Left lung (tissue), 10 donors: ENCODE measurements around the gene NFKBIZ. TPM values are rescaled to one million over a fixed set of nuclear protein-coding genes. Genes with fewer than 3 reads are reported as not detected.
A peak's percentile ranks its signal among the peaks of the same experiment; 100 is the strongest.

ENCODE experiments used
- ATAC-seq: fragments of 200-7000 bp; cut with Tn5 transposase; one replicate; pipeline ENCODE4 v1.9.1; 2020; ENCODE audit warnings: moderate library complexity
- DNase-seq, 4 donors: peaks; one replicate each; pipeline ENCODE4 v3.0.0-alpha.2; 2013 to 2020
- H3K27ac ChIP-seq, 2 donors: fragments of 200-600 bp; sonication (generic) in 1 of 2; one replicate each; pipeline versions ENCODE4 v1.5.0 to v1.8.0; 2020 to 2021
- H3K27me3 ChIP-seq, 2 donors: fragments of 200-600 bp; sonication (generic) in 1 of 2; one replicate each; pipeline versions ENCODE4 v1.5.0 to v1.8.0; 2020 to 2021
- H3K36me3 ChIP-seq, 2 donors: fragments of 200-600 bp; sonication (generic) in 1 of 2; one replicate each; pipeline versions ENCODE4 v1.5.0 to v1.8.0; 2020 to 2021
- H3K4me1 ChIP-seq, 2 donors: fragments of 200-600 bp; one replicate each; pipeline ENCODE4 v1.8.0; 2021
- H3K4me3 ChIP-seq, 2 donors: fragments of 200-600 bp; sonication (generic) in 1 of 2; one replicate each; pipeline versions ENCODE4 v1.5.0 to v1.8.0; 2020 to 2021; ENCODE audit warnings: mild to moderate bottlenecking in 1 of 2
- H3K9me3 ChIP-seq, 2 donors: fragments of 200-600 bp; sonication (generic) in 1 of 2; one replicate each; pipeline versions ENCODE4 v1.5.0 to v1.8.0; 2020 to 2021
- intact Hi-C, 2 donors: fragments of 100-400 bp; cut with DNase I; formaldehyde crosslinking; loops; one replicate each; pipeline versions ENCODE4 v1.11.2 to v1.14.2; 2022
- polyA plus RNA-seq, 6 donors: library from polyadenylated mRNA; unstranded; fragments of 120-200 nt; gene quantifications; one replicate each; pipeline ENCODE4 v1.2.1, GENCODE V29; 2013; ENCODE audit not compliant: insufficient read length in 6 of 6
- total RNA-seq, 2 donors: library from RNA; stranded (reverse); fragmentation: NEBNext Ultra II Directional; extraction: Animal tissue kit (Norgen Biotek cat#: 25700); gene quantifications; one replicate each; pipeline ENCODE4 v1.2.1, GENCODE V29; 2021
- TF ChIP-seq, protein P1 (sequence below), 2 donors: fragments of 200-600 bp; sonication (generic) in 1 of 2; IDR thresholded peaks; one replicate each; pipeline versions ENCODE4 v1.5.0 to v1.8.0; 2021; ENCODE audit warnings: antibody characterized with exemption in 2 of 2
- donor health status: DM: no; HTN: yes; CAD: no.
- donor health status: DM: no; HTN: no; CAD: no.

NFKBIZ gene
- total and polyA plus RNA-seq, 8 donors: 19.2 to 125 (median 42.6) TPM

DNA sequence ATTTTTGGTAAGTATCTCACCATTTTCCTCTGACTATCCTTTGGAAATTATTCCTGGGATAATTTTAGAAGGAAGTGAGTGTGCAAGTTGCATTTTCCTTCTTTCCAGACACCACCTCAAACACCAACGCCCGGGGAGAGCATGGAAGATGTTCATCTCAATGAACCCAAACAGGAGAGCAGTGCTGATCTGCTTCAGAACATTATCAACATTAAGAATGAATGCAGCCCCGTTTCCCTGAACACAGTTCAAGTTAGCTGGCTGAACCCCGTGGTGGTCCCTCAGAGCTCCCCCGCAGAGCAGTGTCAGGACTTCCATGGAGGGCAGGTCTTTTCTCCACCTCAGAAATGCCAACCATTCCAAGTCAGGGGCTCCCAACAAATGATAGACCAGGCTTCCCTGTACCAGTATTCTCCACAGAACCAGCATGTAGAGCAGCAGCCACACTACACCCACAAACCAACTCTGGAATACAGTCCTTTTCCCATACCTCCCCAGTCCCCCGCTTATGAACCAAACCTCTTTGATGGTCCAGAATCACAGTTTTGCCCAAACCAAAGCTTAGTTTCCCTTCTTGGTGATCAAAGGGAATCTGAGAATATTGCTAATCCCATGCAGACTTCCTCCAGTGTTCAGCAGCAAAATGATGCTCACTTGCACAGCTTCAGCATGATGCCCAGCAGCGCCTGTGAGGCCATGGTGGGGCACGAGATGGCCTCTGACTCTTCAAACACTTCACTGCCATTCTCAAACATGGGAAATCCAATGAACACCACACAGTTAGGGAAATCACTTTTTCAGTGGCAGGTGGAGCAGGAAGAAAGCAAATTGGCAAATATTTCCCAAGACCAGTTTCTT lies 3.9 kb downstream of the NFKBIZ start:
- intact Hi-C loops: no loop called here
- peak overlapping the region in 1 of 2 donors; percentile 33 for H3K27ac ChIP-seq
- H3K36me3 ChIP-seq: peaks cover 26 to 66% of the 10 kb centered on the region in 2 donors

DNA sequence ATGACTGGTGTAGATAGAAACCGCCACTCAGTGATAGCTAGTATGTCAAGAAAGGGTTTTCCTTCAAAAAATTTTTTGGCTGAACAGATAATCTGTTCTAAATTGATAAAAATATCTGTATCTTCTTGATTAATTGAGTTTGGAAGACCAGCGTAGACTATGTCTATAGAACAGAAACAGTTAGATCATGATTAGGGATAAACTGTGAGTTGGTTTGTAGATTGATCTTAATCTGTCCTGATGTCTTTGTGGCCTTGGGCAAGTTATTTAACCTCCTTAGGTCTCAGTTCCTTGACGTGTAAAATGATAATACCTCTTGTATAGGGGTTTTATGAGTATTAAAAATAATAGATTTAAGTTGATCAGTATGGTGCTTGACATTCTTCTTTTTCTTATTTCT lies 4.7 kb downstream of the NFKBIZ start:
- H3K4me3 ChIP-seq: peak overlapping the region in 1 of 2 donors; percentile 76
- peaks cover 26 to 74% of the 10 kb centered on the region in 2 donors for H3K36me3 ChIP-seq
- intact Hi-C loops: no loop called here
- peak overlapping the region in 1 of 2 donors; percentile 33 for H3K27ac ChIP-seq
- no peak for DNase-seq
- TF ChIP-seq, protein P1, sequence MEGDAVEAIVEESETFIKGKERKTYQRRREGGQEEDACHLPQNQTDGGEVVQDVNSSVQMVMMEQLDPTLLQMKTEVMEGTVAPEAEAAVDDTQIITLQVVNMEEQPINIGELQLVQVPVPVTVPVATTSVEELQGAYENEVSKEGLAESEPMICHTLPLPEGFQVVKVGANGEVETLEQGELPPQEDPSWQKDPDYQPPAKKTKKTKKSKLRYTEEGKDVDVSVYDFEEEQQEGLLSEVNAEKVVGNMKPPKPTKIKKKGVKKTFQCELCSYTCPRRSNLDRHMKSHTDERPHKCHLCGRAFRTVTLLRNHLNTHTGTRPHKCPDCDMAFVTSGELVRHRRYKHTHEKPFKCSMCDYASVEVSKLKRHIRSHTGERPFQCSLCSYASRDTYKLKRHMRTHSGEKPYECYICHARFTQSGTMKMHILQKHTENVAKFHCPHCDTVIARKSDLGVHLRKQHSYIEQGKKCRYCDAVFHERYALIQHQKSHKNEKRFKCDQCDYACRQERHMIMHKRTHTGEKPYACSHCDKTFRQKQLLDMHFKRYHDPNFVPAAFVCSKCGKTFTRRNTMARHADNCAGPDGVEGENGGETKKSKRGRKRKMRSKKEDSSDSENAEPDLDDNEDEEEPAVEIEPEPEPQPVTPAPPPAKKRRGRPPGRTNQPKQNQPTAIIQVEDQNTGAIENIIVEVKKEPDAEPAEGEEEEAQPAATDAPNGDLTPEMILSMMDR (IDR thresholded peaks at IDR 0.05): no peak
- H3K9me3 ChIP-seq: no peaks in the 10 kb centered on the region
- H3K27me3 ChIP-seq: no peaks in the 10 kb centered on the region
- no peak for ATAC-seq
- H3K4me1 ChIP-seq: peaks cover 0 to 67% of the 10 kb centered on the region in 2 donors

More for the DNA sequence above, 3.9 kb downstream of the NFKBIZ start:
- TF ChIP-seq, protein P1 (IDR thresholded peaks at IDR 0.05): no peak
- H3K27me3 ChIP-seq: no peaks in the 10 kb centered on the region
- peak overlapping the region in 1 of 2 donors; percentile 76 for H3K4me3 ChIP-seq
- DNase-seq: no peak
- peaks cover 0 to 74% of the 10 kb centered on the region in 2 donors for H3K4me1 ChIP-seq
- ATAC-seq: no peak
- H3K9me3 ChIP-seq: no peaks in the 10 kb centered on the region

DNA sequence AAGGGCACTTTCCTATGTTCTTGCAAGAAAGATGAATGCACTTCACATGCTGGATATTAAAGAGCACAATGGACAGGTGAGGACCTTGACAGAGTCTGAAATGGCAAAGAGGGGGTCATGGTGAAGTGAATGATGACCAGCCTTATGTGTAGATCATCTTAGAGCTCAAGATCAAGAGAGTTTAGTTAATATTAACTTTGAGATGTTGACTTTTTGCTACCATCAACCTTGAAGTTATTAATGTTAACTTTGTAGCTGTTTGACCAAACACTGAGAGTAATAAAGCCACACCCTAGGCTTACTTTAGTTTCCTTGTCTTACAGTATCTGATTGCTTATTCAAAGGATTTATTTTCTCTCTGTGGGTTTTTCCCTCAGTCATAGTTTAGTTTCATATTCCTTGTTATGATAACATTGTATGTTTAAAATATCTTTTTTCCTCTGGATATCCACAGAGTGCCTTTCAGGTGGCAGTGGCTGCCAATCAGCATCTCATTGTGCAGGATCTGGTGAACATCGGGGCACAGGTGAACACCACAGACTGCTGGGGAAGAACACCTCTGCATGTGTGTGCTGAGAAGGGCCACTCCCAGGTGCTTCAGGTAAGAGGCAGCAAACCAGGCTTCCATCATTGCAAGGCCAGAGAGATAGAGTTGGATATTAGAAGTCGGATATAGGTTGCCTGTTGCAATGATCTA lies 5.4 kb downstream of the NFKBIZ start:
- Histone ChIP-seq H3K27ac (peak overlapping the region; percentile 14 to 33), H3K4me3 (no peak overlapping the region), H3K9me3 (no peaks in the 10 kb centered on the region), H3K4me1 (peaks cover 0 to 67% of the 10 kb centered on the region in 2 donors), H3K36me3 (peaks cover 26 to 81% of the 10 kb centered on the region in 2 donors), H3K27me3 (no peaks in the 10 kb centered on the region)
- DNase-seq: no peak
- intact Hi-C loops: no loop called here
- ATAC-seq: peak; percentile 51
- TF ChIP-seq, protein P1 (IDR thresholded peaks at IDR 0.05): no peak

DNA sequence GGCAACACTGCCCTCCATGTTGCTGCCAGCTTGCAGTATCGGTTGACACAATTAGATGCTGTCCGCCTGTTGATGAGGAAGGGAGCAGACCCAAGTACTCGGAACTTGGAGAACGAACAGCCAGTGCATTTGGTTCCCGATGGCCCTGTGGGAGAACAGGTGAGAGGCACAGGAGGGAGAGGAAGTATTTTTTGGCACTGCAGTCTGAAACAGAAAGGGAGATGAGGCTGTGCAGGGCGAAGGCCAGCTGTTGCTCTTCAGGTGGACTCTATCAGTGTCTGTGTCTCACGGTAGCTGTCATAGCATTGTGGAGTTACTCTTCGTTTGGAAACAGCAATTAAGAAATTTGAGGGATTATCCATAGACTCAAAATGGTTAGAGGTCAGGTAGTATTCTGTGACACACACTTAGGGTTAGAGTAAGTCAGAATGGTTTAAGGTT lies 8.0 kb downstream of the NFKBIZ start:
- ATAC-seq (no peak), DNase-seq (no peak)
- Histone ChIP-seq H3K27ac (no peak overlapping the region), H3K27me3 (no peaks in the 10 kb centered on the region), H3K36me3 (peaks cover 29 to 100% of the 10 kb centered on the region in 2 donors), H3K4me3 (peak overlapping the region in 1 of 2 donors; percentile 2), H3K4me1 (peaks cover 0 to 57% of the 10 kb centered on the region in 2 donors), H3K9me3 (no peaks in the 10 kb centered on the region)
- TF ChIP-seq, protein P1 (IDR thresholded peaks at IDR 0.05): no peak
- intact Hi-C loops: no loop called here
